Heart left ventricle (tissue), 16 donors: ENCODE measurements around the gene CNOT11. TPM values are rescaled to one million over a fixed set of nuclear protein-coding genes. Genes with fewer than 3 reads are reported as not detected.

Experiments
- ATAC-seq, 4 donors: fragments of 200-7000 bp; cut with Tn5 transposase; one replicate each; pipeline ENCODE4 v1.9.1; 2020 to 2022; ENCODE audit warnings: moderate library complexity in 4 of 4, mild to moderate bottlenecking in 3 of 4, moderate number of reproducible peaks in 1 of 4
- DNase-seq, 5 donors: peaks; one replicate each; pipeline ENCODE4 v3.0.0-alpha.2; 2020
- H3K27ac ChIP-seq, 12 donors: fragments of 200-600 bp; sonication (generic) in 4 of 12; one replicate each; pipeline versions ENCODE4 v1.5.0 to v1.8.0; 2016 to 2022; ENCODE audit warnings: mild to moderate bottlenecking in 2 of 12
- H3K27me3 ChIP-seq, 9 donors: fragments of 200-600 bp; sonication (generic) in 2 of 9; one replicate each; pipeline versions ENCODE4 v1.5.1 to v1.8.0; 2016 to 2022; ENCODE audit warnings: mild to moderate bottlenecking in 3 of 9
- H3K36me3 ChIP-seq, 9 donors: fragments of 200-600 bp; sonication (generic) in 2 of 9; one replicate each; pipeline versions ENCODE4 v1.5.0 to v1.8.0; 2018 to 2022; ENCODE audit warnings: mild to moderate bottlenecking in 2 of 9
- H3K4me1 ChIP-seq, 12 donors: fragments of 200-600 bp; sonication (generic) in 4 of 12; one replicate each; pipeline versions ENCODE4 v1.5.0 to v1.8.0; 2016 to 2022; ENCODE audit warnings: mild to moderate bottlenecking in 3 of 12
- H3K4me3 ChIP-seq, 12 donors: fragments of 200-600 bp; sonication (generic) in 4 of 12; one replicate each; pipeline versions ENCODE4 v1.5.0 to v1.8.0; 2017 to 2022; ENCODE audit warnings: mild to moderate bottlenecking in 9 of 12, moderate library complexity in 4 of 12
- H3K9me3 ChIP-seq, 12 donors: fragments of 200-600 bp; sonication (generic) in 4 of 12; one replicate each; pipeline versions ENCODE4 v1.5.0 to v1.8.0; 2016 to 2022; ENCODE audit warnings: mild to moderate bottlenecking in 1 of 12
- CTCF ChIP-seq, 12 donors: fragments of 200-600 bp; sonication (generic) in 4 of 12; IDR thresholded peaks; one replicate each; pipeline versions ENCODE4 v1.5.0 to v1.8.0; 2018 to 2022; ENCODE audit warnings: antibody characterized with exemption in 12 of 12, mild to moderate bottlenecking in 5 of 12
- POLR2A ChIP-seq, 2 donors: fragments of 450-650 bp; IDR thresholded peaks; one replicate each; pipeline ENCODE4 v1.6.1; 2017; ENCODE audit warnings: antibody characterized with exemption in 2 of 2, mild to moderate bottlenecking in 2 of 2, moderate library complexity in 2 of 2
- WGBS, 4 donors: extraction: QIAGEN DNeasy Blood & Tissue Kit in 2 of 4; methylation state at CpG; one replicate each; pipeline versions ENCODE4 v1.1.5 to v1.1.7; 2013 to 2018; 5-methylcytosine and 5-hydroxymethylcytosine counted together
- intact Hi-C, 10 donors: fragments of 100-400 bp; cut with DNase I; formaldehyde crosslinking; loops; one replicate each; pipeline versions ENCODE4 v1.11.1 to v1.14.2; 2022
- polyA plus RNA-seq, 2 donors: library from polyadenylated mRNA; stranded (reverse); fragments of 200-250 nt; gene quantifications; one replicate each; pipeline ENCODE4 v1.2.3, GENCODE V29; 2013
- total RNA-seq, 9 donors: library from RNA; depleted of rRNA in 2 of 9; stranded (reverse); fragments of >200 nt in 2 of 9; fragmentation: NEBNext Ultra II Directional in 3 of 9; extraction: Animal tissue kit (Norgen Biotek cat#: 25700) in 3 of 9; gene quantifications; one replicate each; pipeline versions ENCODE4 v1.1.0 to v1.2.4, GENCODE V29; 2016 to 2023
- donor health status: ischemic (EF 13 %, LVEDD 7.1; RV severe dilation, severe dysfunction).
- donor health status: healthy with polysubstance abuse.
- donor health status: DM: no; HTN: yes; CAD: no.
- donor health status: DM: no; HTN: no; CAD: no.
- donor health status: ischemic (EF 25% LVEDD 6.9; RV normal size, moderate dysfunction).
- donor health status: ischemic (EF 25% LVEDD 5.7; RV mildly dilated, moderate dysfunction).
- donor health status: healthy.
- donor health status: DM: yes; HTN: yes; CAD: no.
- donor health status: ischemic (EF 35%, LVEDD 5.7; RV mildly dilated, moderate dysfunction).
- donor health status: nonischemic (EF 11% LVEDD 7.7; RV severe dilation, severe dysfunction).
- donor health status: DM: yes; HTN: yes; CAD: no.
- donor health status: PGD.
- donor health status: ischemic (EF 29% LVEDD 5.4; RV normal size, mild dysfunction).
- donor health status: nonischemic (EF 23%, LVEDD 6.1; RV moderate dilation, normal function).

The CNOT11 gene
- total and polyA plus RNA-seq, 11 donors: 14.0 to 62.5 (median 40.1) TPM

GRCh38 chr2:101262142-101262541 lies 9.5 kb downstream of the CNOT11 start:
- ATAC-seq: peak; percentile 39 to 63 (median 52)
- WGBS, 4 donors: 51 to 62% (median 58%) methylated on average over 4 of the region's 4 CpGs
- peaks cover 0 to 45% (median 14%) of the 10 kb centered on the region in 12 donors for H3K4me1 ChIP-seq
- no peaks in the 10 kb centered on the region for H3K27me3 ChIP-seq
- peaks cover 0 to 94% (median 80%) of the 10 kb centered on the region in 9 donors for H3K36me3 ChIP-seq
- no peak overlapping the region for H3K4me3 ChIP-seq
- DNase-seq: no peak
- H3K27ac ChIP-seq: peak overlapping the region in 11 of 12 donors; percentile 5 to 69 (median 35)
- H3K9me3 ChIP-seq: no peaks in the 10 kb centered on the region
- TF ChIP-seq CTCF (IDR thresholded peaks at IDR 0.05): no peak
- TF ChIP-seq POLR2A (IDR thresholded peaks at IDR 0.05): no peak
- intact Hi-C loops: no loop called here

GRCh38 chr2:101263377-101263800 lies 10.7 kb downstream of the CNOT11 start:
- Histone ChIP-seq H3K27ac (peak overlapping the region in 5 of 12 donors; percentile 2 to 61 (median 34)), H3K36me3 (peaks cover 0 to 97% (median 83%) of the 10 kb centered on the region in 9 donors), H3K27me3 (no peaks in the 10 kb centered on the region), H3K9me3 (no peaks in the 10 kb centered on the region), H3K4me3 (no peak overlapping the region), H3K4me1 (peaks cover 0 to 47% (median 14%) of the 10 kb centered on the region in 12 donors)
- DNase-seq (no peak), ATAC-seq (no peak)
- intact Hi-C loops: no loop called here
- WGBS, 4 donors: 60 to 94% (median 74%) methylated on average over 1 of the region's 1 CpG
- TF ChIP-seq POLR2A (IDR thresholded peaks at IDR 0.05) (no peak), CTCF (IDR thresholded peaks at IDR 0.05) (no peak)

GRCh38 chr2:101264360-101264939 lies 11.8 kb downstream of the CNOT11 start:
- ATAC-seq (peak; percentile 16 to 62 (median 44)), DNase-seq (peak in 2 of 5 donors; percentile 40 to 42)
- H3K4me3 ChIP-seq: no peak overlapping the region
- peak overlapping the region in 10 of 12 donors; percentile 2 to 62 (median 40) for H3K27ac ChIP-seq
- H3K36me3 ChIP-seq: peaks cover 0 to 97% (median 83%) of the 10 kb centered on the region in 9 donors
- no peaks in the 10 kb centered on the region for H3K27me3 ChIP-seq
- peaks cover 0 to 47% (median 14%) of the 10 kb centered on the region in 12 donors for H3K4me1 ChIP-seq
- H3K9me3 ChIP-seq: no peaks in the 10 kb centered on the region
- intact Hi-C loops: no loop called here
- 60 to 73% (median 64%) methylated on average over 13 of the region's 13 CpGs for WGBS, 4 donors
- no peak for TF ChIP-seq CTCF (IDR thresholded peaks at IDR 0.05)
- TF ChIP-seq POLR2A (IDR thresholded peaks at IDR 0.05): no peak

GRCh38 chr2:101265893-101266499 lies 13.3 kb downstream of the CNOT11 start:
- intact Hi-C loops: loop anchor here in 1 of 10 donors (5.0 kb wide), 1 partner anchor 41 kb away; the partner anchor contains the start of gene RNF149
- Histone ChIP-seq H3K9me3 (no peaks in the 10 kb centered on the region), H3K27me3 (no peaks in the 10 kb centered on the region), H3K4me1 (peaks cover 0 to 38% (median 14%) of the 10 kb centered on the region in 12 donors), H3K27ac (peak overlapping the region in 10 of 12 donors; percentile 3 to 62 (median 44)), H3K4me3 (no peak overlapping the region), H3K36me3 (peaks cover 0 to 98% (median 92%) of the 10 kb centered on the region in 9 donors)
- peak; percentile 53 to 68 (median 62) for ATAC-seq
- TF ChIP-seq POLR2A (IDR thresholded peaks at IDR 0.05) (no peak), CTCF (IDR thresholded peaks at IDR 0.05) (no peak)
- 51 to 60% (median 55%) methylated on average over 11 of the region's 11 CpGs for WGBS, 4 donors
- peak in 1 of 5 donors; percentile 29 for DNase-seq
